Peyer's patch (tissue), 4 donors: ENCODE results near the gene RAPGEF1. TPM values are rescaled to one million over a fixed set of nuclear protein-coding genes. Genes with fewer than 3 reads are reported as not detected.

Source experiments
- DNase-seq, 3 donors: peaks; one replicate each; pipeline ENCODE4 v3.0.0-alpha.2; 2017 to 2019
- H3K27ac ChIP-seq, 4 donors: fragments of 200-600 bp; sonication (generic); one replicate each; pipeline ENCODE4 v1.5.1; 2016 to 2019
- H3K27me3 ChIP-seq, 2 donors: fragments of 200-600 bp; sonication (generic); one replicate each; pipeline ENCODE4 v1.5.1; 2019
- H3K36me3 ChIP-seq, 3 donors: fragments of 200-600 bp; sonication (generic); one replicate each; pipeline ENCODE4 v1.5.1; 2016 to 2019
- H3K4me1 ChIP-seq, 4 donors: fragments of 200-600 bp; sonication (generic); one replicate each; pipeline ENCODE4 v1.5.1; 2016 to 2019
- H3K4me3 ChIP-seq, 4 donors: fragments of 200-600 bp; sonication (generic); 1 replicate in 3 of 4; 2 replicates in 1 of 4; pipeline ENCODE4 v1.5.1; 2016 to 2019; ENCODE audit warnings: mild to moderate bottlenecking in 1 of 4
- H3K9me3 ChIP-seq, 4 donors: fragments of 200-600 bp; sonication (generic); one replicate each; pipeline ENCODE4 v1.5.1; 2016 to 2019; ENCODE audit warnings: mild to moderate bottlenecking in 1 of 4
- POLR2A ChIP-seq, 2 donors: fragments of 450-650 bp; IDR thresholded peaks; one replicate each; pipeline ENCODE4 v1.5.1; 2017; ENCODE audit warnings: antibody characterized with exemption in 2 of 2, mild to moderate bottlenecking in 2 of 2, moderate library complexity in 2 of 2
- total RNA-seq, 4 donors: library from RNA; depleted of rRNA; stranded (reverse); fragments of >200 nt; gene quantifications; one replicate each; pipeline ENCODE4 v1.1.0, GENCODE V29; 2016
- TF ChIP-seq, protein P1 (sequence below), 6 experiments: fragments of 450-650 bp in 4 of 6; fragments of 200-600 bp in 2 of 6; sonication (generic) in 1 of 6; IDR thresholded peaks; one replicate each; pipeline ENCODE4 v1.5.1; 2017 to 2019; ENCODE audit warnings: antibody characterized with exemption in 6 of 6, mild to moderate bottlenecking in 3 of 6, moderate library complexity in 1 of 6

RAPGEF1 gene
- total RNA-seq, 4 donors from 2014 or later, result 51.7 to 182 (median 70.7) TPM

DNA sequence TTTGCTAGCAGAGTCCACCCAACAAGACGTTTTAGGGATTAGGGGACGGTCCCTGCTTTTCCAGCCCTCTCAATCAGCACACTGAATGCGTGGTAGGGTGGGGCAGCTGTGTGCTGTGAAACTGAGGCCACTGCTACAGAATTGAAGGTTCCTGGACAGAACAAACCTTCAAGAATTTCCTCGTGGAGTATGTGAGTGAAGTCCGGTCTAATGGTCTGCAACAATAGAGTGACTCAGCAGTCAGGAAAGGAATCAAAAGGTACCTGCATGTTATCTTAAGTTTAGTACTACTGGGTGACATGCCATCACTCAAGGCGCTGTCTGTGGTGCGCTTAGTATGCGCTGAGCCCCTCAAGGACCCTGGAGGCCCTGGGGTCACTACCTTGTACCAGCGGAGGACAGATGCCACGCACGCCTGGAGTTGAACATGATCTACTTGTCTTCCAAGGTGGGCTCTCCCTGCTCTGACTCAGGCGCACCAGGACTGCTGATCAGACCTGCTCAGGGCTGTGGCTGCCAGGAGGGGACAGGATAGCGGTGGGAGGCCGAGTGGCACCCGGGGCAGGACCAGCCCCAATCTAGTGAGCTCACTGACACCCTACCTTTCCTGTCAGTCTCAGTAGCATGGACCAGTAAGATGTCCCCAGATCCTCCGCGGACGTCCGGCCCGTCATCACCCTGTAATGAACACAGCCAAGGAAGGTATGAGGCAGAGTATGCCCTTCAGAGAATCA lies 144.0 kb downstream of the RAPGEF1 start:
- no peak overlapping the region for H3K27ac ChIP-seq
- DNase-seq, result no peak
- H3K4me1 ChIP-seq, result peaks cover 0 to 3% (median 0%) of the 10 kb centered on the region in 4 donors
- no peak overlapping the region for H3K4me3 ChIP-seq
- TF ChIP-seq, protein P1, sequence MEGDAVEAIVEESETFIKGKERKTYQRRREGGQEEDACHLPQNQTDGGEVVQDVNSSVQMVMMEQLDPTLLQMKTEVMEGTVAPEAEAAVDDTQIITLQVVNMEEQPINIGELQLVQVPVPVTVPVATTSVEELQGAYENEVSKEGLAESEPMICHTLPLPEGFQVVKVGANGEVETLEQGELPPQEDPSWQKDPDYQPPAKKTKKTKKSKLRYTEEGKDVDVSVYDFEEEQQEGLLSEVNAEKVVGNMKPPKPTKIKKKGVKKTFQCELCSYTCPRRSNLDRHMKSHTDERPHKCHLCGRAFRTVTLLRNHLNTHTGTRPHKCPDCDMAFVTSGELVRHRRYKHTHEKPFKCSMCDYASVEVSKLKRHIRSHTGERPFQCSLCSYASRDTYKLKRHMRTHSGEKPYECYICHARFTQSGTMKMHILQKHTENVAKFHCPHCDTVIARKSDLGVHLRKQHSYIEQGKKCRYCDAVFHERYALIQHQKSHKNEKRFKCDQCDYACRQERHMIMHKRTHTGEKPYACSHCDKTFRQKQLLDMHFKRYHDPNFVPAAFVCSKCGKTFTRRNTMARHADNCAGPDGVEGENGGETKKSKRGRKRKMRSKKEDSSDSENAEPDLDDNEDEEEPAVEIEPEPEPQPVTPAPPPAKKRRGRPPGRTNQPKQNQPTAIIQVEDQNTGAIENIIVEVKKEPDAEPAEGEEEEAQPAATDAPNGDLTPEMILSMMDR (IDR thresholded peaks at IDR 0.05), result no peak
- TF ChIP-seq POLR2A (IDR thresholded peaks at IDR 0.05), result no peak
- H3K36me3 ChIP-seq, result peaks cover 0 to 84% (median 0%) of the 10 kb centered on the region in 3 donors
- H3K27me3 ChIP-seq, result no peaks in the 10 kb centered on the region
- no peaks in the 10 kb centered on the region for H3K9me3 ChIP-seq

DNA sequence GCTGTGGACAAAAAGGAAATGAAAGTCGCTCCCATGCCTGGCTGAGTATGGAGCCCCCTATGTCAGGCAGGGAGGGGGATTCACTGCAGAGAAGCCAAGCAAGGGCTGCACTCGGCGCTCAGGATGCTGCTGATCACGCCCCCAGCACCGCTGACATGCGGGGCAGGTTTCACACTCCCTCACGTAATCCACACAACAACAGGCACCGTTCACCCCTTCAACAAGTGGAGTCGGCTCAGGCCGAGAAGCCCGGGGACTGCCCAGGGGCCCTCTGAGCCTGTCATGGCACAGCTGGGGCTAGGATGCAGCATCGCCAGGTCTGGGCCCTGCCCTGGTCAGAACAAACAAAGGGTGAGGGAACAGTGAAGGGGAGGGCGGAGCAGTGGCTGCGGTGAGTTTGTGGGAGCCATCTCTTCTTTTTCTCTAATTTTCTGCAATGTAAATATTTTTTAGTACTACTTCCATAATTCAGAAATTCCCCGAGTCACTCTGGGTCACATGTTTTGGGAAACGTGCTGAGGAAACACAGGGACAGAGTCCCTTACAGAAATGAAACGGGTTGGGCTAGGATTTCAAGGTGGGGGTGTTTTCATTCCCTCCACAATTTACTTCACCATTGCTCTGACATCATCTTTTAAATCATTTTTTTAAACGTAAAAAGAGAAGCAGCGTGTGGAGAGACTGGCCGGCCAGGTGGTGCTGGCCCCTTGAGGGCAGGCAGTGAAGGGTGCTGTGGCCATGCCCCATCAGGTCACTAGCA lies 144.8 kb downstream of the RAPGEF1 start:
- Histone ChIP-seq H3K27ac (no peak overlapping the region), H3K27me3 (no peaks in the 10 kb centered on the region), H3K9me3 (no peaks in the 10 kb centered on the region), H3K36me3 (peaks cover 0 to 83% (median 0%) of the 10 kb centered on the region in 3 donors), H3K4me3 (no peak overlapping the region), H3K4me1 (peaks cover 0 to 9% (median 3%) of the 10 kb centered on the region in 4 donors)
- no peak for DNase-seq
- TF ChIP-seq POLR2A (IDR thresholded peaks at IDR 0.05), result no peak
- TF ChIP-seq, protein P1 (IDR thresholded peaks at IDR 0.05), result no peak

DNA sequence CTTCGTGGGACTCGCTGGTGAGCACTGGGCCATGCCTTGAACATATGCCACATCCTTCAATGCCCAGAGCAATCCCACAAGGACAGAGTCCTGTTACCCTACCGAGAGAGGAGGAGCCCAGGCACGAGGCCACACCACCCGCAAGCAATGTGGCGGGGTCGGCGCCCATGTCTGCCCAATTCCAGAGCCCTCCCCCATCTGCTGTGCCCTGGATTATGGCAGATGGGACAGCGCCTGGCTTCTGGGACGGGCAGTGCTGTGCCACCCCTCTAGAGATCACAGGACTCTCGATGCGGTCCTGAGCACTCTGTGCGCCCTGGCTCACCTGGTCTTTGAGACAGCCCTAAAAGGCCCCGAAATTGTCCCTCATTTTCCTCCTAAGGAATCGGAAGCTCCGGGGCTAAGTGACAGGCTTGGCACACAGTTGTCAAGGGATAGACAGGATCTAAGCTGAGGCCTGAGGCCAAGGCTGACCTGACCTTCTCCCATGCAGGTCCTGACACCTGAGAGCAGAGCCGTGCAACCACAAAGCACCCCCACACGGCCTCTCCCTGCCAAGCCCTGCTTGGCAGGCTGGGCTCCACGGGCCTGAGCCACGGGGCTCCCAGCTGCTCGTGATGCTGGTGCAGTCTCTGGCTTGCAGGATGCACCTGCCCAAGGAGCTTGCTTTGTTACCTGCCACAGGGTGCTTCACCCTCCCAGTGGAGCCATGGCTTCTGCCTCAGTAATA lies 145.8 kb downstream of the RAPGEF1 start:
- Histone ChIP-seq H3K36me3 (peaks cover 0 to 84% (median 2%) of the 10 kb centered on the region in 3 donors), H3K4me1 (peaks cover 0 to 9% (median 3%) of the 10 kb centered on the region in 4 donors)
- no peak for TF ChIP-seq POLR2A (IDR thresholded peaks at IDR 0.05)
- TF ChIP-seq, protein P1 (IDR thresholded peaks at IDR 0.05), result no peak

DNA sequence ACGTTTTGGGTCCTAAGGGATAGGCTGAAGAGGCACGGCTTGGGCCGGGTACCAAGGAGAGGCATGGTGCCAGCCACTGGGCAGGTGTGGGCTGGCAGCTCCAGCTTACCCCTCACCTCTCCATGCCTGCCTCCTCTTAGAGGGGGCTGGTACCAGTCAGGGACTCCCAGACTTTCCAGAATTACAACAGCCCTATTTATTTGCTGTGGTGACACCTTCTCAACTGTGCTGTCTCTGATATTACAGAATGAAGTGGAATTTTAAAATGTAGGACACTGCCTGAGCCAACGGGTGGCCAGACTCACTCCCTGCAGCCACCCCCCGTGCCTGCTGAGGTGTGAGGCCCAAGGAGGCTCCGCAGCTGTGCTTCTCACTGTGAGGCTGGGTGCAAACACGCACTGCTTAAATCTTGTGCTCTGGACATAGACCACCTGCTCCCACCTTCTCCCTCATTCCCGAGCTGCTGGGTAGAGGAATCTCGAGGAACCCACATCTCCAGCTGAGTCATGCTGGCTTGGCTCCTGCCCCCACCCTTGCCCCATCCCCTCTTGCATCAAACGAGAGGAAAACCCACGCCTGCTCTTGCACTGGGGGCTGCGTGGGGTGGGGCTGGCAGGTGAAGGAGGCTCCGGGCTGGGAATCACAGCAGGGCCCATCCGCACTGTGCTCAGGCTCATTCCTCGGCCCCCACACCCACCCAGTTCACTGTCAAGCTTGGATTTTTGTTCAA lies 146.6 kb downstream of the RAPGEF1 start:
- Histone ChIP-seq H3K4me1 (peaks cover 0 to 9% (median 3%) of the 10 kb centered on the region in 4 donors), H3K9me3 (no peaks in the 10 kb centered on the region), H3K27me3 (no peaks in the 10 kb centered on the region), H3K27ac (no peak overlapping the region), H3K36me3 (peaks cover 0 to 89% (median 3%) of the 10 kb centered on the region in 3 donors), H3K4me3 (no peak overlapping the region)
- no peak for DNase-seq
- TF ChIP-seq, protein P1 (IDR thresholded peaks at IDR 0.05), result no peak
- no peak for TF ChIP-seq POLR2A (IDR thresholded peaks at IDR 0.05)

More for the DNA sequence above, 145.8 kb downstream of the RAPGEF1 start:
- Histone ChIP-seq H3K27ac (no peak overlapping the region), H3K27me3 (no peaks in the 10 kb centered on the region), H3K4me3 (no peak overlapping the region), H3K9me3 (no peaks in the 10 kb centered on the region)
- DNase-seq, result no peak

DNA sequence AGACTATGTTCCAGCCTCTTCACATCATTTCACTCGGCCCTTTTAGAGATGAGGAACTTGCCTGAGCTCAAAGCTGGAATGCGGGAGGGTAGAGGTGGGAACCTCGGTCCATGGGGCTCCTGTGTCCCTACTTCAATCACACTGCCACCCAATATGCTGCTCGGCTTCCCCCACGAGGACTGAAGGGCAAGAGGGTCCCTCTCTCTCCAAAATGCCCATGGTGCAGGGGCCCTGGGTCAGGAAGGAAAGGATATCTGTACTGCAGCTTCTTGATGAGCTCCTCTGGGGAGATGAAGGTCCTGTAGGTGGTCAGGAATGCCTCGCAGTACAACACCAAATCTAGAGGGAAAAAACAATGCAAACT lies 148.0 kb downstream of the RAPGEF1 start:
- Histone ChIP-seq H3K4me1 (peaks cover 0 to 9% (median 3%) of the 10 kb centered on the region in 4 donors), H3K27ac (peak overlapping the region in 1 of 4 donors; percentile 35), H3K4me3 (no peak overlapping the region), H3K9me3 (no peaks in the 10 kb centered on the region), H3K27me3 (no peaks in the 10 kb centered on the region), H3K36me3 (peaks cover 0 to 86% (median 3%) of the 10 kb centered on the region in 3 donors)
- no peak for TF ChIP-seq POLR2A (IDR thresholded peaks at IDR 0.05)
- TF ChIP-seq, protein P1 (IDR thresholded peaks at IDR 0.05), result no peak
- DNase-seq, result no peak
